ENCODE measurements around the gene IL18BP. TPM values are rescaled to one million over a fixed set of nuclear protein-coding genes. Genes with fewer than 3 reads are reported as not detected.

IL18BP gene
- total RNA-seq, 1 donor from 2014 or later = 18.5 TPM

- peak overlapping the region; percentile 85 for H3K27ac Mint-ChIP-seq
- no peaks in the 10 kb centered on the region for H3K9me3 Mint-ChIP-seq
- H3K36me3 Mint-ChIP-seq (ENCODE audit: low read depth) = peaks cover 38% of the 10 kb centered on the region
- H3K27me3 Mint-ChIP-seq (ENCODE audit: insufficient read depth) = no peaks in the 10 kb centered on the region
- DNase-seq (ENCODE audit: low spot score) = no peak
- H3K4me3 Mint-ChIP-seq = peak overlapping the region; percentile 79
- intact Hi-C loops (cut with micrococcal nuclease) = no loop called here
- peaks cover 19% of the 10 kb centered on the region for H3K4me1 Mint-ChIP-seq (ENCODE audit: low read depth)
Measured at GRCh38 chr11:71999798-72000197, 1.1 kb downstream of the IL18BP start.

GRCh38 chr11:72000202-72000867 is 1.6 kb downstream of the IL18BP start:
- Mint-ChIP-seq H3K27ac (no peak overlapping the region), H3K36me3 (ENCODE audit: low read depth) (peaks cover 39% of the 10 kb centered on the region), H3K9me3 (no peaks in the 10 kb centered on the region), H3K27me3 (ENCODE audit: insufficient read depth) (no peaks in the 10 kb centered on the region), H3K4me3 (no peak overlapping the region), H3K4me1 (ENCODE audit: low read depth) (peaks cover 19% of the 10 kb centered on the region)
- intact Hi-C loops (cut with micrococcal nuclease) = no loop called here
- no peak for DNase-seq (ENCODE audit: low spot score)

GRCh38 chr11:72001285-72001684 is 2.6 kb downstream of the IL18BP start:
- Mint-ChIP-seq H3K4me1 (ENCODE audit: low read depth) (peaks cover 19% of the 10 kb centered on the region), H3K4me3 (no peak overlapping the region), H3K36me3 (ENCODE audit: low read depth) (peaks cover 40% of the 10 kb centered on the region), H3K27me3 (ENCODE audit: insufficient read depth) (no peaks in the 10 kb centered on the region), H3K27ac (no peak overlapping the region), H3K9me3 (no peaks in the 10 kb centered on the region)
- intact Hi-C loops (cut with micrococcal nuclease) = no loop called here
- no peak for DNase-seq (ENCODE audit: low spot score)

- peak overlapping the region; percentile 18 for H3K27ac Mint-ChIP-seq
- intact Hi-C loops (cut with micrococcal nuclease) = no loop called here
- H3K27me3 Mint-ChIP-seq (ENCODE audit: insufficient read depth) = no peaks in the 10 kb centered on the region
Measured at GRCh38 chr11:72001834-72002591, 3.3 kb downstream of the IL18BP start.

GRCh38 chr11:72002841-72003775 is 4.4 kb downstream of the IL18BP start:
- H3K27me3 Mint-ChIP-seq (ENCODE audit: insufficient read depth) = no peaks in the 10 kb centered on the region
- H3K4me1 Mint-ChIP-seq (ENCODE audit: low read depth) = peaks cover 18% of the 10 kb centered on the region
- peak overlapping the region; percentile 27 for H3K27ac Mint-ChIP-seq
- H3K36me3 Mint-ChIP-seq (ENCODE audit: low read depth) = peaks cover 55% of the 10 kb centered on the region
- no peak for DNase-seq (ENCODE audit: low spot score)
- no peak overlapping the region for H3K4me3 Mint-ChIP-seq
- no peaks in the 10 kb centered on the region for H3K9me3 Mint-ChIP-seq
- intact Hi-C loops (cut with micrococcal nuclease) = no loop called here

More at GRCh38 chr11:72001834-72002591, 3.3 kb downstream of the IL18BP start:
- no peak for DNase-seq (ENCODE audit: low spot score)
- Mint-ChIP-seq H3K4me1 (ENCODE audit: low read depth) (peaks cover 19% of the 10 kb centered on the region), H3K4me3 (no peak overlapping the region), H3K36me3 (ENCODE audit: low read depth) (peaks cover 47% of the 10 kb centered on the region), H3K9me3 (no peaks in the 10 kb centered on the region)

GRCh38 chr11:72003776-72004171 is 5.1 kb downstream of the IL18BP start:
- Mint-ChIP-seq H3K36me3 (ENCODE audit: low read depth) (peaks cover 59% of the 10 kb centered on the region), H3K27ac (no peak overlapping the region), H3K27me3 (ENCODE audit: insufficient read depth) (no peaks in the 10 kb centered on the region), H3K4me1 (ENCODE audit: low read depth) (peaks cover 11% of the 10 kb centered on the region), H3K9me3 (no peaks in the 10 kb centered on the region), H3K4me3 (no peak overlapping the region)
- intact Hi-C loops (cut with micrococcal nuclease) = no loop called here
- DNase-seq (ENCODE audit: low spot score) = no peak

GRCh38 chr11:72004515-72005346 is 6.0 kb downstream of the IL18BP start:
- H3K9me3 Mint-ChIP-seq = no peaks in the 10 kb centered on the region
- intact Hi-C loops (cut with micrococcal nuclease) = no loop called here
- H3K4me3 Mint-ChIP-seq = no peak overlapping the region
- DNase-seq (ENCODE audit: low spot score) = no peak
- H3K27me3 Mint-ChIP-seq (ENCODE audit: insufficient read depth) = peaks cover 2% of the 10 kb centered on the region
- peaks cover 1% of the 10 kb centered on the region for H3K4me1 Mint-ChIP-seq (ENCODE audit: low read depth)
- peaks cover 54% of the 10 kb centered on the region for H3K36me3 Mint-ChIP-seq (ENCODE audit: low read depth)
- H3K27ac Mint-ChIP-seq = no peak overlapping the region

- no peak for DNase-seq (ENCODE audit: low spot score)
- Mint-ChIP-seq H3K27ac (peak overlapping the region; percentile 49), H3K9me3 (no peaks in the 10 kb centered on the region), H3K27me3 (ENCODE audit: insufficient read depth) (peaks cover 2% of the 10 kb centered on the region), H3K4me3 (no peak overlapping the region), H3K4me1 (ENCODE audit: low read depth) (no peaks in the 10 kb centered on the region), H3K36me3 (ENCODE audit: low read depth) (peaks cover 52% of the 10 kb centered on the region)
- intact Hi-C loops (cut with micrococcal nuclease) = no loop called here
Measured at GRCh38 chr11:72005347-72006260, 6.9 kb downstream of the IL18BP start.

GRCh38 chr11:72006309-72007088 is 7.8 kb downstream of the IL18BP start:
- DNase-seq (ENCODE audit: low spot score) = no peak
- intact Hi-C loops (cut with micrococcal nuclease) = no loop called here
- Mint-ChIP-seq H3K9me3 (no peaks in the 10 kb centered on the region), H3K27me3 (ENCODE audit: insufficient read depth) (peaks cover 2% of the 10 kb centered on the region), H3K4me3 (no peak overlapping the region), H3K4me1 (ENCODE audit: low read depth) (no peaks in the 10 kb centered on the region), H3K36me3 (ENCODE audit: low read depth) (peaks cover 56% of the 10 kb centered on the region), H3K27ac (no peak overlapping the region)

GRCh38 chr11:72007089-72007476 is 8.4 kb downstream of the IL18BP start:
- Mint-ChIP-seq H3K4me1 (ENCODE audit: low read depth) (no peaks in the 10 kb centered on the region), H3K4me3 (no peak overlapping the region), H3K27ac (no peak overlapping the region), H3K36me3 (ENCODE audit: low read depth) (peaks cover 54% of the 10 kb centered on the region), H3K9me3 (no peaks in the 10 kb centered on the region), H3K27me3 (ENCODE audit: insufficient read depth) (peaks cover 2% of the 10 kb centered on the region)
- no peak for DNase-seq (ENCODE audit: low spot score)
- intact Hi-C loops (cut with micrococcal nuclease) = no loop called here

GRCh38 chr11:72007587-72007986 is 8.9 kb downstream of the IL18BP start:
- H3K4me3 Mint-ChIP-seq = no peak overlapping the region
- no peak for DNase-seq (ENCODE audit: low spot score)
- H3K27me3 Mint-ChIP-seq (ENCODE audit: insufficient read depth) = peaks cover 2% of the 10 kb centered on the region
- no peaks in the 10 kb centered on the region for H3K4me1 Mint-ChIP-seq (ENCODE audit: low read depth)
- H3K9me3 Mint-ChIP-seq = no peaks in the 10 kb centered on the region
- intact Hi-C loops (cut with micrococcal nuclease) = no loop called here
- H3K27ac Mint-ChIP-seq = peak overlapping the region; percentile 11
- peaks cover 51% of the 10 kb centered on the region for H3K36me3 Mint-ChIP-seq (ENCODE audit: low read depth)
